IMR-90 (cell line): ENCODE results near the gene ADCY2. TPM values are rescaled to one million over a fixed set of nuclear protein-coding genes. Genes with fewer than 3 reads are reported as not detected.

Experiments used
- ATAC-seq: fragments of 200-7000 bp; cut with Tn5 transposase; 2 replicates; pipeline ENCODE4 v1.9.1; 2020; ENCODE audit warnings: low read depth, mild to moderate bottlenecking, moderate library complexity
- BruUV-seq: library from RNA; stranded (reverse); fragments of 400-500 nt; replicated peaks from 2 replicates; lab custom pipeline; 2021; lab: Mats Ljungman, UMichigan
- CTCF ChIA-PET: fragments of 300-600 bp; formaldehyde crosslinking; extraction: SDS; loops from one replicate; lab custom pipeline; 2021; ENCODE audit warnings: antibody characterized with exemption; lab: Yijun Ruan, JAX
- POLR2A ChIA-PET: fragments of 300-600 bp; sonication (Branson Sonifier 250); formaldehyde crosslinking; loops from one replicate; lab custom pipeline; 2022; ENCODE audit warnings: antibody characterized with exemption; ENCODE audit not compliant: unreplicated experiment; lab: Charles Lee
- DNase-seq: peaks from one replicate; pipeline ENCODE4 v3.0.0; 2013
- H2AFZ ChIP-seq: replicated peaks from 2 replicates; pipeline ENCODE3; 2013; ENCODE audit warnings: low read length, mild to moderate bottlenecking; ENCODE audit not compliant: poor library complexity
- H2AK5ac ChIP-seq: 2 replicates; pipeline ENCODE4 v1.6.1; 2013; ENCODE audit warnings: low read depth, low read length, inconsistent platforms
- H2AK9ac ChIP-seq: replicated peaks from 2 replicates; pipeline ENCODE3; 2013; ENCODE audit warnings: mild to moderate bottlenecking, low read depth, low read length, moderate library complexity; ENCODE audit not compliant: poor library complexity
- H2BK120ac ChIP-seq: 2 replicates; pipeline ENCODE4 v1.6.1; 2013; ENCODE audit warnings: low read depth, low read length, inconsistent platforms
- H2BK15ac ChIP-seq: 3 replicates; pipeline ENCODE4 v1.6.1; 2013; ENCODE audit warnings: low read depth, low read length, inconsistent platforms
- H2BK20ac ChIP-seq: 2 replicates; pipeline ENCODE4 v1.6.1; 2013; ENCODE audit warnings: low read depth, mild to moderate bottlenecking, inconsistent platforms, low read length, moderate library complexity
- H2BK5ac ChIP-seq: 2 replicates; pipeline ENCODE4 v1.6.1; 2013; ENCODE audit warnings: mild to moderate bottlenecking, low read depth, low read length, inconsistent platforms; ENCODE audit not compliant: poor library complexity, severe bottlenecking
- H3K14ac ChIP-seq: replicated peaks from 2 replicates; pipeline ENCODE4 v1.6.1; 2013; ENCODE audit warnings: low read depth, low read length, inconsistent platforms
- H3K18ac ChIP-seq: 2 replicates; pipeline ENCODE4 v1.6.1; 2013; ENCODE audit warnings: low read depth, low read length, control low read depth
- H3K23ac ChIP-seq: 2 replicates; pipeline ENCODE4 v1.6.1; 2013; ENCODE audit warnings: low read depth, low read length, inconsistent platforms
- H3K27ac ChIP-seq: 2 replicates; pipeline ENCODE4 v1.5.1; 2013; ENCODE audit warnings: mild to moderate bottlenecking, control low read depth, low read length; ENCODE audit not compliant: insufficient read depth
- H3K27me3 ChIP-seq: 2 replicates; pipeline ENCODE4 v1.6.1; 2013; ENCODE audit warnings: low read length; ENCODE audit not compliant: control insufficient read depth, insufficient read depth
- H3K36me3 ChIP-seq: 2 replicates; pipeline ENCODE4 v1.6.1; 2013; ENCODE audit warnings: low read length, mixed read lengths; ENCODE audit not compliant: control insufficient read depth, insufficient read depth
- H3K4ac ChIP-seq: 2 replicates; pipeline ENCODE4 v1.6.1; 2013; ENCODE audit warnings: low read depth, low read length, inconsistent platforms
- H3K4me1 ChIP-seq: 2 replicates; pipeline ENCODE4 v1.6.1; 2013; ENCODE audit warnings: low read length, mixed read lengths; ENCODE audit not compliant: control insufficient read depth, insufficient read depth
- H3K4me2 ChIP-seq: 2 replicates; pipeline ENCODE4 v1.6.1; 2013; ENCODE audit warnings: low read depth, mild to moderate bottlenecking, control low read depth, low read length, moderate library complexity
- H3K4me3 ChIP-seq: 2 replicates; pipeline ENCODE4 v1.5.1; 2013; ENCODE audit warnings: low read depth, mild to moderate bottlenecking, control low read depth, low read length, moderate library complexity; ENCODE audit not compliant: insufficient read depth
- H3K56ac ChIP-seq: 2 replicates; pipeline ENCODE4 v1.6.1; 2013; ENCODE audit warnings: low read length, inconsistent platforms; ENCODE audit not compliant: insufficient read depth; ENCODE audit errors: extremely low read depth
- H3K79me1 ChIP-seq, 2 experiments: 2 replicates each; pipeline ENCODE4 v1.6.1; 2013; ENCODE audit warnings: low read length in 2 of 2, inconsistent platforms in 1 of 2, low read depth in 1 of 2
- H3K9ac ChIP-seq: 2 replicates; pipeline ENCODE4 v1.6.1; 2013; ENCODE audit warnings: low read depth, low read length, control low read depth
- H3K9me1 ChIP-seq: 2 replicates; pipeline ENCODE4 v1.6.1; 2013; ENCODE audit warnings: low read length, inconsistent platforms; ENCODE audit not compliant: insufficient read depth
- H3K9me3 ChIP-seq: 2 replicates; pipeline ENCODE4 v1.6.1; 2013; ENCODE audit warnings: low read length; ENCODE audit not compliant: control insufficient read depth, insufficient read depth
- H4K20me1 ChIP-seq: 2 replicates; pipeline ENCODE4 v1.6.1; 2013; ENCODE audit warnings: low read length, inconsistent platforms; ENCODE audit not compliant: insufficient read depth
- H4K5ac ChIP-seq: 2 replicates; pipeline ENCODE4 v1.6.1; 2013; ENCODE audit warnings: mild to moderate bottlenecking, low read depth, low read length, control low read depth
- H4K8ac ChIP-seq, 2 experiments: 2 replicates each; pipeline ENCODE4 v1.6.1; 2013; ENCODE audit warnings: low read depth in 2 of 2, low read length in 2 of 2, control low read depth in 1 of 2, inconsistent platforms in 1 of 2
- H4K91ac ChIP-seq: 2 replicates; pipeline ENCODE4 v1.6.1; 2013; ENCODE audit warnings: low read depth, low read length, inconsistent platforms; ENCODE audit not compliant: insufficient read depth
- CHD1 ChIP-seq: IDR thresholded peaks from 2 replicates; pipeline ENCODE4 v1.6.1; 2012; ENCODE audit warnings: low read depth, low read length, improper control_type of control experiment
- FOS ChIP-seq: fragments of 150-350 bp; IDR thresholded peaks from 2 replicates; pipeline ENCODE4 v1.6.1; 2016; ENCODE audit warnings: low read depth, low read length
- MAZ ChIP-seq: IDR thresholded peaks from 2 replicates; pipeline ENCODE4 v1.6.1; 2012; ENCODE audit warnings: low read depth, mild to moderate bottlenecking, low read length, improper control_type of control experiment, moderate library complexity, borderline replicate concordance
- MXI1 ChIP-seq: IDR thresholded peaks from 2 replicates; pipeline ENCODE4 v1.6.1; 2012; ENCODE audit warnings: low read depth, mild to moderate bottlenecking, low read length, moderate library complexity, borderline replicate concordance
- NFE2L2 ChIP-seq: fragments of 150-350 bp; IDR thresholded peaks from 2 replicates; pipeline ENCODE4 v1.6.1; 2016; ENCODE audit warnings: low read depth, mild to moderate bottlenecking, low read length
- POLR2A ChIP-seq: IDR thresholded peaks from 2 replicates; pipeline ENCODE4 v1.6.1; 2012; ENCODE audit warnings: mild to moderate bottlenecking, low read depth, low read length
- RAD21 ChIP-seq: IDR thresholded peaks from 2 replicates; pipeline ENCODE4 v1.6.1; 2012; ENCODE audit warnings: low read length, improper control_type of control experiment
- RCOR1 ChIP-seq: IDR thresholded peaks from 2 replicates; pipeline ENCODE4 v1.6.1; 2012; ENCODE audit warnings: mild to moderate bottlenecking, low read length, improper control_type of control experiment; ENCODE audit not compliant: insufficient replicate concordance
- RFX5 ChIP-seq: IDR thresholded peaks from 2 replicates; pipeline ENCODE4 v1.8.0; 2012; ENCODE audit warnings: low read depth, mild to moderate bottlenecking, low read length, moderate library complexity
- SMC3 ChIP-seq: fragments of 150-350 bp; IDR thresholded peaks from 2 replicates; pipeline ENCODE4 v1.6.1; 2016; ENCODE audit warnings: low read depth, mild to moderate bottlenecking, antibody characterized with exemption, low read length, moderate library complexity
- USF2 ChIP-seq: fragments of 150-350 bp; IDR thresholded peaks from 2 replicates; pipeline ENCODE4 v1.6.1; 2017; ENCODE audit warnings: mild to moderate bottlenecking, antibody characterized with exemption, low read length, low read depth
- WGBS, 2 experiments: methylation state at CpG; one replicate each; pipeline versions ENCODE4 v1.1.5 to v1.1.7; 2013; ENCODE audit warnings: missing lambda C conversion rate in 2 of 2; ENCODE audit not compliant: insufficient read length in 1 of 2; ENCODE audit errors: extremely low coverage in 2 of 2; 5-methylcytosine and 5-hydroxymethylcytosine counted together
- dilution Hi-C: fragments of 300-500 bp; cut with HindIII; formaldehyde crosslinking; loops from one replicate; pipeline ENCODE4 v1.14.3; 2018; ENCODE audit warnings: low sequenced_read_pairs; ENCODE audit not compliant: unreplicated experiment
- in situ Hi-C: fragments of 300-500 bp; cut with MboI; formaldehyde crosslinking; loops from 3 replicates; pipeline ENCODE4 v1.14.3; 2019; ENCODE audit warnings: low sequenced_read_pairs, inconsistent platforms, mixed read lengths
- intact Hi-C: fragments of 100-400 bp; cut with micrococcal nuclease; formaldehyde crosslinking; loops from 2 replicates; pipeline ENCODE4 v1.10.0; 2022
- polyA plus RNA-seq, 3 experiments: library from polyadenylated mRNA; depleted of rRNA; stranded (reverse); fragments of >200 nt; gene quantifications; 2 replicates each; pipeline ENCODE4 v1.2.3, GENCODE V29; 2012; ENCODE audit warnings: low replicate concordance in 1 of 3
- total RNA-seq: library from RNA; depleted of rRNA; stranded (reverse); fragments of >200 nt; gene quantifications from 2 replicates; pipeline ENCODE4 v1.2.3, GENCODE V29; 2012

The ADCY2 gene
- total and polyA plus RNA-seq, 2 of the 4 experiments (the other 2 are of a cell fraction), result not detected

- Histone ChIP-seq H3K4ac (no peak overlapping the region), H3K23ac (no peak overlapping the region), H3K27me3 (no peaks in the 10 kb centered on the region), H4K91ac (no peak overlapping the region), H2BK15ac (no peak overlapping the region), H2AFZ (no peak overlapping the region), H2AK5ac (no peak overlapping the region), H3K4me1 (no peaks in the 10 kb centered on the region), H3K9me1 (no peaks in the 10 kb centered on the region), H3K9ac (no peak overlapping the region), H4K20me1 (no peaks in the 10 kb centered on the region), H3K4me2 (no peak overlapping the region), H3K18ac (no peak overlapping the region), H4K5ac (no peak overlapping the region), H3K27ac (no peak overlapping the region), H3K14ac (no peak overlapping the region), H2BK20ac (no peak overlapping the region), H3K36me3 (no peaks in the 10 kb centered on the region), H2BK5ac (no peak overlapping the region), H3K56ac (no peak overlapping the region), H2BK120ac (no peak overlapping the region), H3K79me1 (no peaks in the 10 kb centered on the region), H4K8ac (no peak overlapping the region), H2AK9ac (no peak overlapping the region), H3K9me3 (peaks cover 14% of the 10 kb centered on the region; the same call in 1 of the 2 replicates), H3K4me3 (no peak overlapping the region)
- ATAC-seq (no peak), DNase-seq (no peak)
- ChIA-PET CTCF (no interaction called here), POLR2A (no interaction called here)
- no TSS peak for BruUV-seq
- WGBS, 2 experiments, result no CpG with 5 or more reads among the region's 2 CpGs
- in situ Hi-C loops (no loop called here), intact Hi-C loops (no loop called here), dilution Hi-C loops (no loop called here)
- TF ChIP-seq USF2 (no peak), MXI1 (no peak), RAD21 (no peak), RFX5 (no peak), POLR2A (no peak), MAZ (no peak), RCOR1 (no peak), SMC3 (no peak), FOS (no peak), NFE2L2 (no peak), CHD1 (no peak)
Measured at GRCh38 chr5:7363067-7363677, 32.8 kb upstream of the ADCY2 start.
